HG02870 (cell line): ENCODE results near the gene NPAS3.

Experiments
- ATAC-seq: cut with Tn5 transposase; IDR thresholded peaks from one replicate; pipeline ENCODE4 v1.9.1; 2021; ENCODE audit warnings: mild to moderate bottlenecking, moderate library complexity; ENCODE audit not compliant: unreplicated experiment

The NPAS3 gene

GRCh38 chr14:32940066-32940651 lies 1.5 kb downstream of the NPAS3 start:
- ATAC-seq: no peak

- no peak for ATAC-seq
Measured at GRCh38 chr14:32940711-32941667, 2.3 kb downstream of the NPAS3 start.

DNA sequence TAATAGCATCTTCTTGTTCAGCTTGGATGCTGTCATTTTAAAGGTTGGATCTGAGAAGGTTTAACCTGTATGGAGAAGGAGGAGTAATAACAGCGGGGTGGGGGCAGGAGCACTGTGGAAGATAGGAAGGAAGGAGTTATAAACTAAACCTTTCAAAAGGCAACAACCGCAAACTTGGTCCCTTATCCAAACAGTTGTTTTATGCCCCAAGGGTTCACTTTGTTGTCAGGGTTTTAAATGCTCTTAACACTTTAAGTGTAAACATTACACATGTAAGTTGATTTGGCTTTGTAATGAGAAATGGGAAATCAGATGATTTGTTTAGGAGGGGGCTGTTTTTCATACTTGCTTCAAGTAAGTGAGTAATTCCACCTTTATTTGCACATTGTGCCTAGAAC lies 3.0 kb downstream of the NPAS3 start:
- no peak for ATAC-seq

- no peak for ATAC-seq
Measured at GRCh38 chr14:32947081-32947480, 8.4 kb downstream of the NPAS3 start.

DNA sequence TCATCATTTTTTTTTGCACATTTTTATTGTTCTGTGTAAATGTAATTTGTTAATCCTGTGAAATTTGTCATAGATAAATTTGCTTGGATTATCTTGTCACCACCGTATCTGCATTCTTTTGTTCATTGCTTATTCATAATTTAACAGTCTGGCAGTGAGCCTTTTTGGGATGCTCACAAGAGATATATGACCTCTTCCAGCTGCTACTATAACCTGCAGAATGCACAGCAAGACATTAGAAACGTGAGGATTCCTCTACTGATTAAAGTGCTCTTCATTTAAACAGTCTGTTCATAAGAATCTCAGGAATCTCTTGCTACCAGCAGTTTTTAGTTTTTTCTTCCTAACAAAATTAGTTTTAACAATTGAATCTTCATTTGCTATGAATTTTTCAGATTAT lies 9.1 kb downstream of the NPAS3 start:
- ATAC-seq: no peak

GRCh38 chr14:32950584-32950983 lies 11.9 kb downstream of the NPAS3 start:
- ATAC-seq: no peak

GRCh38 chr14:32967421-32967820 lies 28.7 kb downstream of the NPAS3 start:
- ATAC-seq: no peak

DNA sequence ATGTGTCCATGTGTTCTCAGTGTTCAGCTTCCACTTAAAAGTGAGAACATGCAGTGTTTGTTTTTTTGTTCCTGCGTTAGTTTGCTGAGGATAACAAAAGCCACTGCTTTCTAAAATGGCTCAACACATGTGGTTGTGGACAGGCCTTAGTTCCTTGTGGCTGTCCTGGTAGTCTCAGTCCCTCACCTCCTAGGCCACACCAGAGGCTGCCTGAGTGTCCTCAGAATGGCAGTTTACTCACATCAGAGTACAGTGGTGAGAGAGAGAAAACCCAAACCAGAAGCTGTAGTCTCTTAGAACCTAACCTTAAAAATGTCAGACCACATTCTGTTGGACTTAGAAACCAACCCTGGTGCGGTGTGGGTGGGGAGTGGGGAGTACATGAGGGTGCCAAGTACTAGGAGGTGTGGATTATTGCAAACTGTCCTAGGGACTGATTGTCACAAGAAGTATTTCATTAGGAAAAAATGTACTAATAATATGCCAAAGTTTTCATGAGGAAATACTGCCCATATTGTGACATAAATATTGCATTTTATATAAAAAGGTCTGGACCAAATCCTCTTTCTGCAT lies 30.4 kb downstream of the NPAS3 start:
- ATAC-seq: no peak

DNA sequence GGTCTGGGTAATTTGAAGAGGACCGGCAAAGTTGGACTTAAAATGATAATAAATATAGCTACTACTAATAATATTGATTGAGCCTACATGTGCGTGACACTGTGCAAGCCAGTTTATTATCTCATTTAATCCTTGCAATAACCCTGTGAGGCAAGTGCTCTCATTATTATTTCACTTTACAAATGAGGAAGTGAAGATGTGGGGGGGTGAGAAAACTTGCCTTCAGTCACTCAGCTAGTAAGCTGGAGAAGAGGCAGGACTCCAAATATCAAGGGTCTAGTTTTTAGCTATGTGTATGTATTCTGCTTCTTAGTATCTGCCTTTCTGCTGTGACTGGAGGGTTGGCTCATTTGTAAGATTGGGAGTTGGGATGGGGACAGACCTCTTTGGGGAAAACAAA lies 39.2 kb downstream of the NPAS3 start:
- ATAC-seq: no peak

DNA sequence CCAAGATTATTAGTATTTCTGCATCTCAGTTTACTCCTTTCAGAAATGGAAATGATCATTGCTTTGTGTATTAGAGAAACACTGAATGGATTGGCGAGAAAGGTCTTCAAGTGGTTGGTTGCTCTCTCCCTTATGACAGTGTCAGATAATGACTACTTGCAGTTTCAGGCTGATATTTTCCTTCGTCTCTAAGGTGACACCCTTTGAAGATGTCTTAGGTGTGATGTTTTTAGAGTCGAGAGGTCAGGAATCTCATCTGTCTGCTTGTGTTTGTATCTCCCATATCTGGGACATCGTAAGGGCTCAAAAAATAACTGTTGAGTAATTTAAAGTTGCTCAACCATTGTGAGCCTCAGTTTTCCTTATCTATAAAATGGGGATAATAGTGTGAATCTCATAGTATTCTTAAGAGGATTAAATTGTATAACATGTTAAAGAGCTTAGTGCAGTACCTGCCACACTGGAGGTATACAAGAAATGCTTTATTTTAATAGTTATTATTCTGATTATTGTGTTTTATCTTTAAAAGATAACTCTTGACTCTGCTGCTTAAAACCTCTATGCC lies 40.1 kb downstream of the NPAS3 start:
- no peak for ATAC-seq

DNA sequence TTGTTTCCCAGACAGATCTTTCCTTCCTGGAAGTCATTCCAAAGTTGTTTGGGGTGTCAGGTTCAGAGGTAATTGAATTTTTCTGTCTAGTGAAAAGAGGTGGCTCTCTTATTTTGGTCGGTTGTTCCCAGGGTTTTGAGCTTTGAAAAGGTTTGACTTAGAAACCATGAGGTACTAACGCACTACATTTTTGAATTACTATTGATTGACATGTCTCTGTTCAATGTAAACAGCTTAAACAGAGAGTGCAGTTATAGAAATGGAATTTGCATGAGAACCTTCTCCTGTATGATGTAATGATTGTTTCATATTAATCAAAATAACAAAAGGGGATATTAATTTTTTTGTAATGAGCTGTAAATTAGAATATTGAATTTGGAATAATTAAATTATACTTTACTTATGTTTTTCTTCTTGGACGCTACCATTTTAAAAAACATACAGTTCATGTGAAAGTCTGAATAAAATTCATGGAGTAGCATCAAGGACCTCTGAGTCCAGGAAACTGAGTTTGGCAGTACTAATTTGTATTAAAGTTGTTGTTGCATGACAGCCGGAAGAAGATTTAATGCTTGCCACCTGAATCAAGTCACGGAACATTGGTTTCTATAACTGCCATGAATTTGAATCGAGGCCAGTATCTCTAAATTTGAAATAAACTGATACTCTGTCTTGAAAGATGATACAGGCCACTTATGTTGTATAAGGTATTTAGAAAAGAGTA lies 41.7 kb downstream of the NPAS3 start:
- no peak for ATAC-seq

DNA sequence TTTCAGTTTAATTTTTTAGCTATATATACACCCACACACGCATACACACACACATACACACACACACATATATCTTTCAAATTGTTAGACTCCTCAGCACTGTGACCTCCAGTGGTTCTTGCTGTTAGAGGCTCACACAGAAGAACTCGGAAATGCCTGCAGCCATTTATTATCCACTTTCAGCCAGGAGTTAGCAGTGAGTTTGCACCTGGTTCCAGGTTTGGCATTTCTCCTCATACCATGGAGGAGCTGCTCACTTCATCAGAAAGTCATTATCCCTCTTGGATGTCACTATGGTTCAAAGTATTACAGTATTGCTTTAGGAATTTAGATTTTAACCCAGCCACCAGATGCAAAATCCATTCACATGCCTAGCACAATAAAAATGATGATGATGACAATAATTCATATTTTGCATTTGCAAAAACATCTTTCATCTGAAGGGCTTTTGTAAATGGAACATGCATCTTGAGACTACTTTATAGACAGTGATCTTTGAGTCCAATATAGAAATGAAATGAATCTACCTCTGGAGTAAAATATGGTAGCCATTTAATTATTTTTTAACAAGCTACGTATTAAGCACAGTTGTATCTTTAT lies 42.3 kb downstream of the NPAS3 start:
- no peak for ATAC-seq

GRCh38 chr14:32984241-32984930 lies 45.7 kb downstream of the NPAS3 start:
- ATAC-seq: no peak

- ATAC-seq: no peak
Measured at GRCh38 chr14:32985866-32986265, 47.2 kb downstream of the NPAS3 start.

DNA sequence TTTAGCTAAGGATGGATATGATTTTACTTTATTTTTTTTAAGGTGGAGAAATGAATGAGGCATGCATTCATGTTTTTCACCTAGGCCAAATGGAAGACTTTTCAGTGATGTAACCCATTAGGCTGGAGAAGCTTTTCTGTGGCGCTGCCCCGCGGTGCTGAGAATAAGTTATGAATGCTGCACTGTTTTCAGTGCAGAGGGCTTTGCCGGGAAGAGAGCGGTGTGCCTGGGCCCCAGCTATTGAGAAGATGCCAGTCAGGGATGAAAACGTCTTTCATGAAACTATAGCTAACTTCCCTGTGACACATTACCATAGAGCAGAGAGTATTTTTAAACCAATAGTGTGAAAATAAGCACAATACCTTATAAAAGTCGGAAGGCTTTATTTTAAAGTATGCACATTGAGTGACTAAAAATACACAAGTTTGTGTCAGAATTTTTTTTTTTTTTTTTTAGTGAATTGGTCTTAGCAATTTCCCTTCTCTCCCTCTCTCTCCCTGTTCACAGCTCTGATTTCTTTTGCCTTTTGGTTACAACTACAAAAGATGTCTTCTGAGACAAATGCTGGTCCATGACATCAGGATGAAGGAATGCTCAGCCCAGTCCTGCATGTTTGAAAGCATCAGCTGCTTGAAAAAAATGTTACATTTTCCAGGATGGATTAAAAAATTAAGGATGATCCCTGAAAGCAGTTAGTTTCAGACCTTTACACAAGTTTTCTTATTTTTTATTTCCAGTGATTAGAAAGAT lies 48.3 kb downstream of the NPAS3 start:
- ATAC-seq: no peak

DNA sequence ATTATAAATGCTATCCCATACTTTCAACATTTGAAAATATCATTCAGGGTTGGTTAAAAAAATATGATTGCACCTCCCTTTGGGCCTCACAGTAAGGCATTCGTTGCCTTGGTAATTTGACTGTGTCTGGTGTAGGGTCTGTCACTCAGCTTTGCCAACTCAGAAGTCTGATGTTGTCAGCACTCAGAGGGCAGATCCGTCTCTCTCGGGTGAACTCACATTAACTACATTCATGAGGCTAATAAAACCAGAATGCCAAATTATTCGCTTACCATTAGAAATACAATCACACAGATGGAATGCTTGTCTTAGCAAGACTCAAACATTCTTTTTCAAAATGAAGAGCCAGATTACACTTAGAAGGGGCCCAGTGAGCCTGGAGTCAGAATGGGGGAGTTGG lies 53.0 kb downstream of the NPAS3 start:
- ATAC-seq: no peak

DNA sequence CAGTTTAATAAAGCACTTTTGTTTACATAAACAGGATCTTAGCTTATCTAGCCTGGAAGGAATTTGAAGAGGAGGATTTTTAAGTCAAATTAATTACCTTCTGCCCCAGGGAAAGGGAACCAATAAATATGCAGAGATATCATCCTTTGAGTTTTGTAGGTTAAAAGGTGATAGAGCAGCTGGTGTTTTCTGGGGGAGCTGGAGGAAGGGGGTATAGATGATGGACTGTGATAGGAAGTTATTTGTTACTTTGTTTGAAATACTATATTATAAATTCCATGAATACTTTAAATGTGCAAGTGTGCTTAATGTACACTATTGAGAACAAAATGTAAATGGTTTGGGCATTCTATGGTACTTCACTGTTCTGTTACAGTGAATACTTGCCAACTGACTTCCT lies 55.2 kb downstream of the NPAS3 start:
- no peak for ATAC-seq

- no peak for ATAC-seq
Measured at GRCh38 chr14:32996343-32996742, 57.7 kb downstream of the NPAS3 start.

DNA sequence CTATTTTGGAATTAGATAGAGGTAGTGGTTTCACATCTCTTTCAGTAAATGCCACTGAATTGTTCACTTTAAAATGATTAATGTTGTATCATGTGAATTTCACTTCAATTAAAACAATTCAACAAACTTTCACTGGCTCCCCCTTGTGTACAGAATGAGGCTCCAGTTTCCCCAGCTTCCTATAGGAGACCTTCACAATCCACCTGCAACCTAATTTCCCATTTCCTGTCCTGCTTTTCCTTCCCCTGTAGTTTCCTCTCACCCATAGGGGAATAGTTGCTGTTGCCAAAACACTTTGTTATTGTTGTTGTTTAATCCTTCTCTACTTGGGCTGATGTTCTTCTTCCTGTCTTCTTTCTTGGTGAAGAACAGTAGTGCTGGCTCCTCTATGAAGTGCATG lies 59.8 kb downstream of the NPAS3 start:
- ATAC-seq: no peak
